PC-9 (cell line): ENCODE measurements around the gene C17orf107.

Experiments used
- EZH2 ChIP-seq: fragments of 200-600 bp; sonication (generic); IDR thresholded peaks from 2 replicates; pipeline ENCODE4 v1.8.0; 2017; ENCODE audit warnings: antibody characterized with exemption, low read depth
- TF ChIP-seq, protein P1 (sequence below): fragments of 200-600 bp; sonication (generic); conservative IDR thresholded peaks from 2 replicates; pipeline ENCODE4 v1.6.1; 2017; ENCODE audit warnings: mixed run types, antibody characterized with exemption, mild to moderate bottlenecking, moderate library complexity

DNA sequence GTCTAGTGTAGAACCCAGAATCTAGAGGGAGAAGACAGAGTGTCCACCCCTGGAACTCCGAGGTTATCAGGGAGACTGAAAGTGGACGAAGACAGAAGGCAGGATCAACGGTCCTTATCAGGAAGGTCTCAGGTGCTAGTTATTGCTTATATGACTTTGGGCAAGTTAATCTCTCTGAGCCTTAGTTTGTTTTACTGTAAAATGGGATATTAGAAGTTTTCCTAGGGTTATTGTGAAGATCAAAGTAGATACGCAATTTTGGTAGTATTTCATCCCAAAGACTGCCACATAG, 41.9 kb downstream of the C17orf107 start:
- TF ChIP-seq, protein P1, sequence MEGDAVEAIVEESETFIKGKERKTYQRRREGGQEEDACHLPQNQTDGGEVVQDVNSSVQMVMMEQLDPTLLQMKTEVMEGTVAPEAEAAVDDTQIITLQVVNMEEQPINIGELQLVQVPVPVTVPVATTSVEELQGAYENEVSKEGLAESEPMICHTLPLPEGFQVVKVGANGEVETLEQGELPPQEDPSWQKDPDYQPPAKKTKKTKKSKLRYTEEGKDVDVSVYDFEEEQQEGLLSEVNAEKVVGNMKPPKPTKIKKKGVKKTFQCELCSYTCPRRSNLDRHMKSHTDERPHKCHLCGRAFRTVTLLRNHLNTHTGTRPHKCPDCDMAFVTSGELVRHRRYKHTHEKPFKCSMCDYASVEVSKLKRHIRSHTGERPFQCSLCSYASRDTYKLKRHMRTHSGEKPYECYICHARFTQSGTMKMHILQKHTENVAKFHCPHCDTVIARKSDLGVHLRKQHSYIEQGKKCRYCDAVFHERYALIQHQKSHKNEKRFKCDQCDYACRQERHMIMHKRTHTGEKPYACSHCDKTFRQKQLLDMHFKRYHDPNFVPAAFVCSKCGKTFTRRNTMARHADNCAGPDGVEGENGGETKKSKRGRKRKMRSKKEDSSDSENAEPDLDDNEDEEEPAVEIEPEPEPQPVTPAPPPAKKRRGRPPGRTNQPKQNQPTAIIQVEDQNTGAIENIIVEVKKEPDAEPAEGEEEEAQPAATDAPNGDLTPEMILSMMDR = no peak
- TF ChIP-seq EZH2 = no peak
